ENCODE data around the gene CNTFR.
A peak's percentile ranks its signal among the peaks of the same experiment; 100 is the strongest.

The CNTFR gene

DNA sequence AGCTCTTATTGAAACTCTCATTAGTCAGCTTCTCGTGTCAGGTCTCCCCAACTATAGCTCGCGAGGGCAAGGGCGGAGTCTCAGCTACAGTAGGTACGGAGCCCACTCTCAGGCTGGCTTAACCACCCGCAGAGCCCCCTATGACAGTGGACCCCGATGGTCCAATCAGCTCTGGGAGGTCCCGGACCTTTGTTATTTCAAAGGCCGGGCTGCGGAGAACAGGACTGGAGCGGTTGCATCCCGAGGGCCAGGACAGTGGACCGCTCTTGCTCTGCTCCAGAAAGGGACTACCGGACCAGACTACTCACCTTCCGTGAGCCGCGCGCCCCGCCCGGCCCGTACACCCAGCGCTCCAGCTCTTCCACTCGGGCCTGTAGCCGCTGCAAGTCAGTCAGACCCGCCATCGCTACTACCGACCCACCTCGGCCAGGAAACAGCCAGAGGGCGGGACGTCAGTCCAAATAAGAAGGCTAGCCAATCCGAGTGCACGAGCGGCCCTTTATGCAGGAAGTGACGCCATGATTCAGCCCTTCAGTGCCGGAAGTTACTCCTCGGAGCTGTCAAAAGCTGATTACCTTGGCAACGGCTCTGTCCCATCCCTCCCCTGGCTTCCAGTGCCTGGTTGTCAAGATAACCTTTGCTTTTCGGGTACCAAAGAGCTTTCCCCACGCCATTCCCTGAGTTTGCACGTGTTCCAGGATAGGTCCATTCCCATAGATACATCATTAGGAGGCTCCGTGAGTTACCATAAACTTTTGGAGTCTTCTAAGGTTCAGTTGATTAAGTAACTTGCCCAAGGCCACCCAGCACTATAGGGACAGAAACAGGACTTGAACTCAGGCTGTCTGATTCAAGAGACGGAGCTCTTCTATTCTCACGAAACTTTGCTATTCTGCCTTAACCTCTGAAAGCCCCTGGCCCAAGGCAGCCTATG lies 30.8 kb upstream of the CNTFR start, which contains the start of gene DCTN3:
Gene DCTN3 (minus strand): TSS at position 435 of the 934 bp plus-strand sequence. CDS start 31 bp downstream, at position 404.
- DNase-seq: peak; percentile 96

DNA sequence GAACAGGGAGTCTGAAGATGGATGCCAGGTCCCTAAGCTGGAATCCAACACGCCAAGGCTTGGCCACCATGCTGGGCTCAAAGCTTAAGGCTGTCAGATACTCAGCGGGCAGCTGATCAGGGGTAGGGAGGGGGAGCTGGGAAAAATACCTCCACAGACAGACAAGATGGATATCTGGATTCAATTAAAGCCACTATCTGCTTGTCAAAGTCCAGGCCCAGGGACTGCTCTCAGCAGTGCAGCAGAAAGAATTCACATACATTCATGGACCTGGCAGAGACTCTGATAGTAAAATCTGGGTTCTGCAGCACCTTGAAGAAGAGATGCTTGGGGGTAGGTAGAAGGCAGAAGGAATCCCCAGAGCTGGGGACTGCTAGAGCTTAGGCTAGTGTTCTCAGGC lies 25.6 kb upstream of the CNTFR start:
- DNase-seq: no peak

DNA sequence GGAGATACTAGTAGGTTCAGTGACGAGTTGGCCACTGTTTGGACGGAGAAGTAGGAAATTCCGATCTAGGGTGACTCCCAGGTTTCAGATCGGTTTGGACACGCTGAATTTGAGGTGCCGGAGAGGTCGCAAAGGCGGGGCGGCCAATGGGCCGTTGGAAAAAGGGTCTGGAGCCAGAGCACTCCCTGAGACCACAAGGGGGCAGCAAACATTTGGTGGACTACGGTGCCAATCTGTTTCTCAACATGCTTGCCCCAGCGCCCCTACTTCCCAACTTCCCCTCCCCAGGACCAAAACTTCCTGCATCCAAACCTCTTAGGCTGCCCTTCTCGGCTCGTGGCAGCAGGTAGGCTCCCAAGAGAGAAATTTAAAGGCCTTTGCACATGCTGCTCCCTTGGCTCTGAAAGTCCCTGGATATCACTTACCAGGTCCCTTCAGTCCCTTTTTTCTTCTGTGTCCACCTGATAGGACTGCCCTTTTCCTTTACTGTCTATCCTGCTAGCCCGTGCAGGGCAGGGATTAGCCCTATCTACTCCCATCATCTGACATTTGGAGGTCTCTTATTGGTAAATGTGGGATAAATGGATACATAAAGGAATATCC lies 23.4 kb upstream of the CNTFR start:
- peak; percentile 75 for DNase-seq

DNA sequence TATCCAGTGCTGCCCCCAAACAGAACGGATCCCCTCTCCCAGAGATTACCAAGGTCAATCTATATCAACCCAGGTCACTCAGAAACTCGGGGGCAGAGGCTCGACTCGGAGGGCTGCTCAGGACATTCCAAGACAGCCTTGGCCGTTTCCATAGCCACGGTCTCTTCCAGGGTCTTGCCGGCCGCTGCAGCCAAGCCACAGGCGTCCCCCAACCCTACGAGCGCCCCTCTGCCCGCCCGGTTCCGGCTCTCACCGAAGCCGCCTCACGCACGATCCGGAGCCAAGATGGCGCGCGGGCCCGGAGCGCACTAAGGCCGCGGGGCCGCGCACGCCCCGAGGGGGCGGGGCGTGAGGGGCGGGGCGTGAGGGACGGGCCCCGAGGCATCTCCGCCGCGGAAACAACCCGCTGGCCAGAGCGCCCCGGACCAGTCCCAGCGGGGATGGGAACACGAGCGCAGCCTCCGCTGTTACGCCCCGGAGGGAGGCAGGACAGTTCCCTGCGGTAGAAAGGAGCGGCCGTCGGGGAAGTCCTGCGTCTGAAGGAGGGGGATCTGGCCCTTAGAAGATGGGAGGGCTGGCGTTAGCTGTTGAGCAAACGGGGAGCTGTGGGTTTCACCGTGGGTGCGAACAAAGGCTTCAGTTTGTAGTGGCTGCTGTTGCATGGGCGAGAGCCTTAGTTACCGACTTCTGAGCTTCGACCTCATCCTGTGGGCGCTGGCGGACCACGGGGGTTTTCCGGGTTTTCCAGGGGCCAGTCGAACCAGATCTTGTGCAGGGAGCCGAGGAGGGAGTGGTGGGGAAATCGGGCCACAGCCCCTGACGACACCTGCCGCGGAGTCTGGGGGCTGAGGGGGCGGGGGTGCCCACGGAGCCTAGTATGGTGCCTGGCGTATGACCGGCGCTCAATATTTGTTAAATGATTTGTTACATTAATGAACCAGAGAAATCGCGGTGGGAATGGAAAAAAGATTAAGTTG lies 22.6 kb upstream of the CNTFR start, which contains the start of gene RPP25L:
Gene RPP25L (minus strand): TSS at position 287 of the 977 bp plus-strand sequence. CDS start 801 bp downstream, outside the sequence.
- peak; percentile 83 for DNase-seq

DNA sequence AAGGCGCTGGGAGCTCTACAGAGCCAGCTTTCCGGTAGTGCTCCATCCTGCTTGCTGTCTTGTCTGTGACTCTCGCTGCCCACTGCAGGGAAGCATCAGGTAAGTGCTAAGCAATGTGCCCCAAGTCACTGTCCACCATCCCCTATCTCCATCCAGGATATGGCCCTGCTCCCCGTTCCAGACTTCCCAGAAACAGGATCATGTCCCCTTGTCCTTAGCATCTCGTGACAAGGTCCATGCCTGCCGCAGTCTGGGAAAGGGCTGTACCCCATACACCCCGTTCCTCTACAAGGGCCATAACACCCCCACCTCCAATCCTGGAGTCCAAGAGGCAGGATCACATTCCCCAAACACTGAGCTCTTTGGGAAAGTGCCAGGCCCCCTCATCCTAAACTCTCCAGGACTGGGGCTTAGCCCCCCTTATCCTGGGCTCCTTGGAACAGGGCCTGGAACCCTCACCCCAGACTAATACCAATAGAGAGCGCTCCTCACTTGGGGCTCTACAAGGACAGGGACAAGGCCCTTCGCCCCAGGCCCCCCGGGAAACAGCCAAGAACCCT lies 21.8 kb upstream of the CNTFR start:
- no peak for DNase-seq

DNA sequence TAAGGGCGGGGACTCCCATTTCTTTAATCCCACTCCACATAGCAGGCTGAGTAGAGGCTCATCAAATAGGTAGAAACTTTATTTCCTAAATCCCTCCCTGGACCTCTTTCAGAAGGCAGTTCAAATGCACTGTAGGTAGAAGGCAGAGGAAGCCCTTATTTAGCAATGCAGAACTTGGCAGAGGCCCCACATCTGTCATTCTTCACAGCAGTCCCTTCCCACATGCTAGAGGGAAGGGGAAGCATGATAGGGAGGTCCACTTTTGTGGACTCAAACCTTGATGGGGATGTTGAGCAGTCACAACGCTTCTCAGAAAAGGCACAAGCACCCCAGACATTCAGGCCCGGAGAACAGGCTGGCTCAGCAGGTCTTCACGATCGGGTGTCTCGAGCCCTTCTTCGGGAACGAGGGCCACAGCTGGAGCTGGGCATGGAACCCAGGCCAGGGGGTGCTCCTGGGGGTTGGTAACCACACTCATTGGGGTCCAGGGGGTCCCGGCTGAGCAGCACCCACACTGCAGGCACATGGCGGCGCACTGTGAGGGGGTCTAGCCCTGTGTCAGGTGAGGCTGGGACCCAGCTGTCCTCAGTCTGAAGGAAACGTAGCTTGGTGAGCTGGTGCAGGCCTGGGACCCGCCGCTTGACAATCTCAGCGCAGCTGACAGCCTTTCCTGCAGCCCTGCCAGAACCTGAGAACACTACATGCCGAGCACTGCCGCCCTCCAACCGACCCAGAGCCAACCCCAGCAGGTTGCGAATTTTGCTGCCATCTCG lies 21.1 kb upstream of the CNTFR start:
- no peak for DNase-seq

DNA sequence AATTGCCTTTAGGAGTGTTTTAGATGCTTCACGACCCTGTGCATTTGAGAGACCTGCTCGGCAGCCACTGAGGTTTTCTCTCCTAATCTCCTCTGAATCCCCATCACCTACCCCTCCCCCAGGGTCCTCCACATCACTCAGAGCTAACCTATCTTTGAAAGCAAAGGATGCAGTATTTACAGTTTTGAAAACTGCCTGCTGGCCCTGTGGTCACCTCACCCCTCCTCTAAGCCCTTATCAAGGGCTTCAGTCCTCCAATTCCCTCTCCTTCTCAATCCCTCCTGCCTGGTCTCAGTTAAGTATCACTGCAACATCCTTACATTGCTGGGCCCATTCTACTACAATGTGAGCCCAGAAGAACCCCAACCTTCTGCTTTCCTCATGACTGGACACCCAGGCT lies 17.8 kb upstream of the CNTFR start:
- DNase-seq: no peak

DNA sequence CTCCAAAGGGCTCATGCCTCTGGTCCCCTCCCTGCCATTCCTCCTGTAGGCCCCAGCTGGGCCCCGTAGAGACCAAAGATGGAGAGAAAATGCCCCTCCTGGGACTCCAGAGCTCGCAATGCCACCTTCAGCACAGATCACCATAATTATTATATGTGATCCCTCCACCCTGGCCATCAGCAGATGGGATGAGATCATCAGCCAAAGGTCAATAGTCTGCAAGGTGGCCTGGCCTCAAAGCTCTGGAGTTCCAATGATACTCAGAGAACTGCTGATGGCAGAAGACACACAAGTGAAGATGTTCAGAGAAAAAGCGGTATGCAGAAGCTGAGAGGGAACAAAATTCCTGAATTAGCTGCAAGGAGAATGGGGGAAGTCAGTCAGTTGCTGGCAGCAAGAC lies 17.4 kb upstream of the CNTFR start:
- no peak for DNase-seq

DNA sequence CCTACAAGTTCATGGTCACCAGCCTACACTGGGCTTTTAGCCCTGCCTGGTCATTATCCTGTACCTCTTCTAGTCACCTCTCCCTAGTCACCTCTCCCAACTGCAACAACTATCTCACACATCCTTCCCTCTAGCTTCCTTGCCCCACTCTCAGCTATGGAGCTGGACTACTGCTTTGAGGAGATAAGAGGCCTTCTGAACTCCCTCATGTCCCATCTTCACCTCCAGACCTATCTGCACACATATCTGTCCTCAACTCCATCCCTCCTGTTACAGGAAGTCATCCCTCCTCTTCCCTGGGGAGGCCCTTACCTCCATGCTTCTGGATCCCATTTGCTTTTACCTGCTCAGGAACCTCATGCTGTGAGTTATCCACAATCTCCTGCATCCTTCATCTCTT lies 16.7 kb upstream of the CNTFR start:
- DNase-seq: no peak

DNA sequence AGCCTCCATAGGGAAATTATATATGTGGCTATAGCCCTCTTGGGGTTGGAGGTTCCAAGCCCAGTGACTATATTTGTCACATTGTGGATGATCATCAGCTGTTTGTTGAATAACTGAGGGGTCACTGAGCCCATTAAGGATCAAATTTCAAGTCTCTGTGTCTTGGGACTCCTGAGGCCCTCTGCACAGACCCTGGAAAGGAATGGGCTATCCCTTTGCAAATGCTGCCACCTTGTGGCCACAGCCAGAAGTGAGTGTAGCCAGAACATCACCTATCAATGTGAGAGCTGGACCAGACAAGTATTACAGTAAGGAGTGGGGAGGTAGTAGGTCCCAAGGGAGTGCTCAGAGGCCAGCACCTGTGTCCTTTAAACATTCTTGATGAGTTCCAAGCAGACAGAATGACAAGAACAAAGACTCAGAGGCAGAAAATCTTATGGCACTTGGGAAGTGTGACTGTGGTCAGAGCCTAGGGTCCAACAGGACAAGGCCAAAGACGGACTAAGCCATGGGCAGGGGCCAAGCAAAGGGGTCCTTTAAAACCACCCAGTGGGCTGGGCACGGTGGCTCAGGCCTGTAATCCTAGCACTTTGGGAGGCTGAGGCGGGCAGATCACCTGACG lies 14.2 kb upstream of the CNTFR start:
- DNase-seq: peak; percentile 67

DNA sequence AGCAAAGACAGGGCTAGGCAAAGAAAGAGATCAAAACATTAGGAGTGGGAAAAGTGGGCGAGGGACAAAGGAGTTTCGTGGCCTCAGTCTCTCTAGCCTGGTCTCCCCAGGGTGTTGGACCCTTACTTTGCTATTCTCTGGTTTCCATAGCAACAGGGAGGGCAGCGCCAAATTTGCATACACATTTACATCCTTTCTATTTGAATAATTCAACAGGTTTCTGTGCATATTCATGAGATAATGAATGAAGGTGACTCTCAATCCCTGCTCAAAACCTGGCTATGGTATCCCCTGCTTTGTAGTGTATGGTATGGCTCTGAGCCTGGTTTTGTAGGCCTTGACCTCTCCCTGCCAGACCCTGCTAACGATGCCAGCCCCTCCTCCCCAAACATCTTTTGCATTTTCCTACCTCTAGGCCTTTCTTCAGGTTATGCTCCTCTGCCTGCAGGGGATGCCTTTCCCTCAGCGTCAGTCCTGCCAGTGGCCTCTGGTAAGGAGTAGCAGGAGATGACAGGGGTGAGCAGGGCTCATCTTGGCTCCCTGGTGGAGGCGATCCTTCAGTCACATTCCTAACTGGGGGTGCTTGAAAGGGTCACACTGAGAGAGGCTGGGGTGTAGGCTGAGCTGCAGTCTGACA lies 12.5 kb upstream of the CNTFR start:
- no peak for DNase-seq

DNA sequence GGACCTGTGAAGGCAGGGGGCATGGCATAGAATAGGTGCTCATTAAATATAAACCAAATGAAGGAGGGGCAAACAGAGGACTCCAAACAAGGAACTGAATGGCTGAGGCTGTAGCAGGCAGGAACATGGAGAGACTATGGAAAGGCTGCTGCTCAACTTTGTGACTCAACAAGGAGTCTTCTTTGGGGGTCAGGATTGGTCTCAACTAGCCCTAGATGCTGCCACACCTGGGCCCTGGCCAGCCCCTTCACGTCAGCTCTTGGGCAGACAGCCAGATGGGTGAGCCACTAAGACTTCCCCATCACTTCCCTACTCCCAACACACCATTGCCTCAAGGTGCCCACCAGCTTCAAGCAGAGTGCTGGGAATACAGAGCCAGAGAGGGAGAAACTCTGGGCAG lies 11.4 kb upstream of the CNTFR start:
- no peak for DNase-seq

DNA sequence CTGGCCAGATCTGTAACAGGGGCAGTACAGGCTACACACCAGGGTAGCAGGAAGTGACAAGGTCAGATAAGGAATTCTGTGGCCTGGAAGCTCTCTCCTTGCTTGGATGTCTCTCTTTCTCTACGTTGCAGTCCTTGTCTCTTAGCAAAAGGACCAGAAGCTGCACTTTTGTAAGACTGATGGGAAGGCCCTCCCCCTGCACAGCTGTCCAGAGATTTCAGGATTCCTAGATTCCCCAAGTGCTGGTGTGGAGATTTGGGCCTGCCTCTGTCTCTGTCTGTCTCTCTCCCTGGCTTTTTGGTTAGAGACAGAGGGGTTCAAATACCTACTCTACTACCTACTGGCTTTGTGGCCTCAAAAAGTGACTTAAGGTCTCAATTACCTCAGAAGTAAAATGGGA lies 10.0 kb upstream of the CNTFR start:
- DNase-seq: no peak

DNA sequence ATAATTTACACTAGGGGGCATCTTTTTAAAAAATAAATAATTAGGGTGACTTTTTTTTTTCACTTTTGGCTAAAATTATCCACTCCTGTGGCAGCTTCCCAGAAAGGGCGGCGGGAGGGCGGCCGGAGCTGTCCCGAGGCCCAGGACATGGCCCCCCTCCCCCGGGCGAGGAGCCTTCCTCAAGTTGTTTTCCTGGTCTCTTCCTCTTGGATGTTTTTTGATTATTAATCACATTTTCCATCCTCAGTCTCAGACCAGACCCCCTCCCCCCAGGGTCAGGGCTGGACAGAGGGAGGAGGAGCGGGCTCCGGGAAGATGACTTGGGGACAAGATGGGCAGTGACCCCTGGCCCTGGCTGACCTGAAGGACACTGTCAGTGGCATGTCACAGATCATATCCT lies 4.7 kb upstream of the CNTFR start:
- DNase-seq: no peak

DNA sequence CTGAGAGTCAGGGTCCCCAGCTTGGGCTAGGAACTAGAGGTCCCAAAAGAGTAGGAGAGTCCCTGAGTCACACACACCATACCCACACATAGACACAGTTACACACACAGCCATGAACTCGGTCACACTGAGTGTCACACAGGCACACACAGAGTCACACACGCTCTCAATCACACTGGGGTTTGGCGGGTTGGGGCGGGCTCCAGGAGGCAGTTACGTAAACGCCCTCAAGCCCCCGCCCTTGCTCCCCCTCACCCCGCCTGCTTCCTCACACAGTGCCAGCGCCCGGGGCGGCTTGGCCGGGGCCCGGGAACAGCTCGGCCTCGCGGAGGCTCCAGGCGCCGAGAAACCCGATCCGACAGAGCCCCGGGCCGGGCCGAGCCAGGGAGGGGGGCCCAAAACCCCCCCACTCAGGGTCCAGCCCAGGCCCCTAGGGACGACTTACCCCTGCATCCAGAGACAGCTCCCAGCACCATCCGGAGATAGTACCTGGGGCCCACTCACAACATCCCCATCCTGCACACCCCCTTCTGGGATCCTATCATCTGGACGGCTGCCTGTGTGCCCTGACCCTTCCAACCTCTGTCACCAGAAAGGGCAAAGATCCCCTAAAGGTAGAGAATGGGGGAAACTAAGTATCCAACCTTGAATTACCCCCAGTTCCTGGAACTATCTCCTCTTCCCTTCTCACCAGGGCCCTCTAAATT lies 3.5 kb upstream of the CNTFR start:
- DNase-seq: no peak

DNA sequence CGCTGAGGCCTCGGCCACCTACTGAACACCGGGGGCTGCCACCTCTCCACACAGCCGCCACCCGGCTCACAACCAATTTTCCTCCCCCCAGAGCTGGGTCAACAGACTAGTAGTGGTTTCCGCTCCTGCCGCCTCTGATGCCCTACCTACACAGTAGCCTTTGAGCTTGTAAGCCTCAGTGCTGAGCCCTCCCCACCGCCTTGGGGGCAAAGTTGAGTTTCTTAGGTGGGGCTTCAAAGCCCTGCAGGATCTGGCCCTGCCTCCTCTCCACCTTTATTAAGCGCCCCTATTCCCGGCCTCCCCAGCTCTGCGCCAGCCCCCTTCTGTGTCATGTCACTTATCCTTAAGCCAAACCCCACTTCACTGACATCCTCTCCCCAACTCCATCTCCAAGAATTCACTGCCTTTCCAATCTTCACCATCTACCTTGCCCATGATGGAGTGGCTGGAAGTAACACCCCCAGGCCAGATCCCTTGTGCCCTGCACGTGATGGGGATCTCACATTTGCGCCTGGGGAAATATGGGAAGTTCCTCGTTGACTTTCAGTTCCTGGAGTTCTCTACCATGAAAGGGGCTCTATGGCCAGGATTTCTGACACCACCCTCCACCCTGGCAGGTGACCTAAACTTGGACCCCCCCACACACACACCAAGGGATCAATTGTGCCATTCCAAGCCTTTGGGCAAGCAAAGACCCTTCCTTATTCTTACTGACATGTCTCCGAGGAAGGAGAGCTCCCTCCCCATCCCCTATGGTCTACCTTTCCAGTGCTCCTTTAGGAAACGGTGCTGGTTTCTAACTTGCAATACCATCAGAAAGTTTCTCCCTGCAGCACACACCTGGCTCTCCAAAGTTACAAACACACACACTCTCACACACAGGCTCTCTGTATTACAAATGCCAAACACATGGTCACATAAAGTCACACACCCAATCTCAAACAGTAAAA lies 2.7 kb upstream of the CNTFR start:
- DNase-seq: no peak

DNA sequence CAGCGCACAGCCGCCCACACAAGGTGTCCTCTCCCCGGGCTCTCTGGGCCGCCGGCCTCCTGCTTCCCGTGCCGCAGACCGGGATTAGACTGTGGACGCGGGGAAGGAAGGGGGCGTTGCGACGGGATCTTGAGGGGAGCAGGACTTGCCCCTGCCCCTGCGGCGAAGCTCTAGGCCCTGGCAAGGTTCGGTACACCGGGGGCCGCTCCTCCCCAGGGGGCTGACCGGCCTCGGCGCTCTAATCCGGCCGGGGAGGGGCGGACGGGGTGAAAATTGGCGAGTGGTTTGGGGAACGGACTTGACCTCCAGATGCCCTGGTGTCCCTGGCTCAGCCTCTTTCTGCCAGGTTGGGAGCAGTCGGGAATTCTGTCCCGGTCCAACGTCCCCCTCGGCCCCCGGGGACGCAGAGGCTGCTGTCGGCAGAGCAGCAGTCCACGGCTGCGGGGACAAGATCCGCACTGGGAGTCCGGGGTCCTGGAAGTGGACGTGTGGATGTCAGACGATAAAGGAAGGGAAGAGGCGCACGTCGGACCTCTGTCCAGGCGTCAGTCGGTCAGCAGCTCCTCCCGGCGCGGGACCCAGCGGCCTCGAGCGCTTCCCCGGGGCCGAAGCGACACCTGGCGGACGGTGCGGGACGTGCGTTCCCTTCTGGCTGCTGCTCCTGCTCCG lies 1.9 kb upstream of the CNTFR start:
- peak; percentile 64 for DNase-seq

Measured in fibroblast of skin of back (primary cell).